Rectal smooth muscle tissue (tissue), 1 donor: ENCODE data around the gene GPC3.

Experiments
- H3K27ac ChIP-seq: one replicate; pipeline ENCODE4 v1.7.0; 2013; ENCODE audit warnings: low read depth, low read length, inconsistent platforms
- H3K27me3 ChIP-seq: one replicate; pipeline ENCODE4 v1.7.0; 2013; ENCODE audit warnings: low read length; ENCODE audit not compliant: control insufficient read depth, insufficient read depth
- H3K36me3 ChIP-seq: one replicate; pipeline ENCODE4 v1.7.0; 2013; ENCODE audit warnings: low read length; ENCODE audit not compliant: control insufficient read depth, insufficient read depth
- H3K4me1 ChIP-seq: one replicate; pipeline ENCODE4 v1.7.0; 2013; ENCODE audit warnings: low read length; ENCODE audit not compliant: control insufficient read depth, insufficient read depth
- H3K4me3 ChIP-seq: one replicate; pipeline ENCODE4 v1.7.0; 2013; ENCODE audit warnings: low read length
- H3K9ac ChIP-seq: one replicate; pipeline ENCODE4 v1.7.0; 2013; ENCODE audit warnings: low read length

GPC3 gene

DNA sequence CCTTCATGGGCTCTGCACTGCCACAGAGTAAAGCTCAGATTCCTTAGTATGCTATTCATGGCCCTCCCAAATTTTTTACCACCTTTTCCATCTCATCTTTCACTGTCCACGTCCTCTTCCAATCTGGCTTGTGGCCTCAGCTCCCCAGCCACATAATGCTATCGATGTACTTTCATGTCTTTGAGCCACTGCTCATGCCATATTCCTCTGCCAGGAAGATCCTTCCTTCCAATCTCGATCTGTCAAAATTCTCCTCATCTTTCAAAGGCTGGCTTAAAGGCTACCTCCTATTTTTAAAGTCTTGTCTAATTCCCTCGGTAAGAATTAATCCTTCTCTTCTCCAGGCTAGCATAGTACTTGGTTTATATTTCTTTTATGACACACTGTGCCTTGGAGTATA is 336.8 kb downstream of the GPC3 start:
- H3K9ac ChIP-seq = no peak overlapping the region
- H3K27ac ChIP-seq = no peak overlapping the region
- no peaks in the 10 kb centered on the region for H3K27me3 ChIP-seq

DNA sequence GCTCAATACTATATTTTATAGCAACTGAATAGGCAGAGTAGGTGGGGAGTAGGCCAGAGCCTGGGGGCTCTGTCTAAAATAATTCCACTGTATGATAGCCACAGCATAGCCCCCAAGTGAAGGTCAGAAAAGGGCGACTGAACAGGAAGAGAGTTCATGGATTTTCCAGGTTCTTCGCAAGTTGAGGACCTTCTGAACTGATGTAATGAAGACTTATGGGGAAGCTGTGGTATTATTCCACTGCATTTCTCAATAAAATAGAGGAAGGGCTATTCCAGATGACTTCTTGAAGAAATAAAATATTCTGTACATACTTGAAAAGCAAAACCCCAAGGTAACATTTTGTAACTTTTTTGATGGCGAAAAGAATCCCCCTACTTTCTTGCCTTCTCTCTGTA is 338.7 kb downstream of the GPC3 start:
- Histone ChIP-seq H3K9ac (no peak overlapping the region), H3K36me3 (no peaks in the 10 kb centered on the region), H3K4me1 (peaks cover 4% of the 10 kb centered on the region), H3K27ac (no peak overlapping the region), H3K27me3 (peaks cover 2% of the 10 kb centered on the region), H3K4me3 (no peak overlapping the region)

More for the DNA sequence above, 336.8 kb downstream of the GPC3 start:
- Histone ChIP-seq H3K4me3 (no peak overlapping the region), H3K4me1 (peaks cover 4% of the 10 kb centered on the region), H3K36me3 (no peaks in the 10 kb centered on the region)

DNA sequence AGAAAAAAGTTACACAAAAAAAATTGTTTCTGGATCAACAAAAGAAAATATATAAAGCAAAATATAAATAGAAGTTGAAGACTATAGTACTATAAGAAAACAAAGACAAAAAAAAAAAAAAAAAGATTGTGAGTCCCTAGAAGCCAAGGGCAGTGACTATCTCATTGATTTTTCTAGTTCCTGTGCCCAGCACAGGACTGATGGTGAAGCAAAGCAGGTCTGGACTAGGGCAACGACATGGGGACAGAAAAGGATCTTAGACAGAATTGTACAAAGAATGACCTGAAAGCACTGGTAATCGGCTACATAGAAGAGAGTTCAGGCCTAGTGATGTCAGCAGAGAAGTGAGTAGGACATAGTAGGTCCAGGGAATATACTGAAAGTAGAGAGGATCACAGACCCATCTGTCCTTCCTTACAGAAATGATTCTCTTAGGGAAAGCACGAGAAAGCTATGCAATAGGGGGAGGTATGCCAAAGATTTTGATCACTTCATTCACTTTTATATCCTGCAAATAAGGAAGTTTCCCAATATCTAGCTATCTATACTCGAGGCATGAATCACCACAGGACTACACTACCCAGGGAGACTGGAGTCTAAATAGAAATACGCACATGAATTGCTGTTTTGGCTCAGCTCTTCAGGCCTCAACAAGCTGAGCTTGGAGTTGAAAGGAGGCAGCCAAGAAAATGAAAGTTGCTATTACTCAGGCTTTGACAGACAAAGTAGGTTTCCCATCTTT is 339.2 kb downstream of the GPC3 start:
- H3K4me3 ChIP-seq = no peak overlapping the region
- H3K27ac ChIP-seq = no peak overlapping the region
- no peaks in the 10 kb centered on the region for H3K36me3 ChIP-seq
- H3K4me1 ChIP-seq = peaks cover 4% of the 10 kb centered on the region
- no peak overlapping the region for H3K9ac ChIP-seq
- peaks cover 2% of the 10 kb centered on the region for H3K27me3 ChIP-seq

DNA sequence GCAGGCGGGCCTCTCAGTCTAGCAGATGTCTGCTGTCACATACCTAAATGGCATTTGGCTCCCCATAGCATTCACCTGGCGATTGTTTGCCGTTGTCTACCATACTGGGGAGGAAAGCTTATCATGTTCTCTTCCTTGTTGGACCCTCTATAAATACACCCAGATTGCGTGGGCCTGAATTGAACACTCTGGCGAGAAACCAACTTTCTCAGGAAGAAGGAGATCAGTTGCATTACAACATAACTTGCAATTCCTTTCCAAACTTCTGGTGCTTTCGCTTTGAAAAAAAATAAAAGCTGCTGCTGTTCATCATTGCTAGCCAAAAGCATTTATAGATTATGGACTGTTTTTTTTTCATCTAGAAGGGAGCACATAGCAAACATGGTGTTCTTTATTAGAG is 340.1 kb downstream of the GPC3 start:
- Histone ChIP-seq H3K4me1 (peaks cover 4% of the 10 kb centered on the region), H3K4me3 (no peak overlapping the region), H3K27me3 (peaks cover 2% of the 10 kb centered on the region), H3K27ac (no peak overlapping the region), H3K9ac (no peak overlapping the region), H3K36me3 (no peaks in the 10 kb centered on the region)

DNA sequence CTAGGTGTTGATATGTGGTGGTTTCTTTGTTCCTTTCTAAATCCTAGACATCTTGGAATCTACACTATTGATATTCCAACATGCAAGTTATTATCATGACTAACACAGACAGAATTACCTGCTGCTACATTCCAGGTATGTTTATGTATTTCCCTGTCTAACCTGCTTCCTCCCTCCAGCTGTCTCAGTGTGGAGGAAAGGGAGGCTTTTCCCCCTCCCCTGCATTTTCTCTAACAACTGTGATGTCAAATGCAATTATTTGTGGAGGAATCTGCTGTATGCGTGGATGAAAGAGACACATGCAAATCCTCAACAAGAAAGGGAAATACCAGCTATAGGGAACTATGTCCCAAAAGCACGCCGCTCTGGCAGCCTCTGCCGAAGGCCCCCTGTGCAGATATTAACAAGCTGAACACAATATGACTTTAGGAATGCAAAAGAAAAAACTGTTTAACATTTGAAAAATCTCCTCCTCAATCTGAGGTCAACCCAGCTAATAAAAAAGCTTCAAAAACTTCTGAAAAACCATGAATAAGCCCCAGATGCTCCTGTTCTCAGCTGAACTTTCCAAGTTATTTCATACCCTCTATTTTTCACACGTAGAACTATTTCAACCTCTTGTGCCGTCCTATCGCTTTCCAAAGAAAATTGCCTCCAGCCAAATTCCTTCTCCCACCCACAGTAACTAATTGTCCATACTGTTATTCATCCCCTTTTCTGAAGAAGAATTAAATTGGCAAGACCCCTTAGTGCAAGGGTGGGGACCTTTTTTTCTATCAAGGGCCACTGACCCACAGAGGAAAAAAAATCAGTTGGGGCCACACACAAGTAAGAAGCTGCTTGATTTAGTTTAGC is 345.0 kb downstream of the GPC3 start:
- no peaks in the 10 kb centered on the region for H3K36me3 ChIP-seq
- H3K9ac ChIP-seq = no peak overlapping the region
- H3K27me3 ChIP-seq = peaks cover 2% of the 10 kb centered on the region
- no peaks in the 10 kb centered on the region for H3K4me1 ChIP-seq
- no peak overlapping the region for H3K4me3 ChIP-seq
- H3K27ac ChIP-seq = no peak overlapping the region

DNA sequence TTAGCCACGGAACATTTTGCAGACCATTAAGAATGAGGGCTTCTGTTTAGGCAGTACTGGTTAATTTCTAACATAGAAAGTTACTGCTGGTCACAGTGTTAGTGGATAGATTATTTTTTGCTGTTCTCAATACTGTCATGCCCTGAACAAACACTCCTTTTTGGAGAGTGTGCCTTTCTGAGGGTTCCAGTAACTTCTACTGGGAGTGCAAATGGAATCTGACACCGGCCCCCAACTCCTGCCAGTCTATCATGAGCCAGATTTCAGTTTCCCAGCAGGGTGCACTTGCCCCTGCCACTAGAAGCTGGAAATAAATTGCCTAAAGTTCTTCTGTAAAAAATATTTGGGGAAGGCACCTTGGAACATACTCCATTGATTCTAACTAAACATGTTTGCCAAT is 345.7 kb downstream of the GPC3 start:
- Histone ChIP-seq H3K4me1 (no peaks in the 10 kb centered on the region), H3K36me3 (no peaks in the 10 kb centered on the region), H3K27ac (no peak overlapping the region), H3K9ac (no peak overlapping the region), H3K27me3 (peaks cover 2% of the 10 kb centered on the region), H3K4me3 (no peak overlapping the region)

DNA sequence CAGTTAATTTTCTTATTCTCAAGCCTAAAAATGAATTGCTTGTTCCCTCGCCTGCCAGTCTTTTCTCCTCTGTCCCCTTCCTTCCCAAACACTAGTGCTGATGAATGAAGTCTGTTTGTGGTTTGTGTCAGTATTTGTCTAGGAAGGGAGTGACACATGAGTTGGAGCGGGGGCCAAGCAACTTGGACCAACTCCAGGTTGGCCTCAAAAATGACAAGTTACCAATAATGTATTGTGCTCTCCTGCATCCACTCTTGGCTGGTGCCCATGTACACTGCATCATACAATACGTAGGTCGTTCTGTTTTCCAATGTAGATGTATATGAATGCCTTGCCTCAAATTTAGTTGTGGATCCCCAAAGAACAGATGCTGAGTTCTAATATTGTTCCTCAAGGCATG is 347.1 kb downstream of the GPC3 start:
- H3K27ac ChIP-seq = no peak overlapping the region
- H3K9ac ChIP-seq = no peak overlapping the region
- peaks cover 2% of the 10 kb centered on the region for H3K27me3 ChIP-seq
- no peaks in the 10 kb centered on the region for H3K4me1 ChIP-seq
- no peaks in the 10 kb centered on the region for H3K36me3 ChIP-seq
- H3K4me3 ChIP-seq = no peak overlapping the region

DNA sequence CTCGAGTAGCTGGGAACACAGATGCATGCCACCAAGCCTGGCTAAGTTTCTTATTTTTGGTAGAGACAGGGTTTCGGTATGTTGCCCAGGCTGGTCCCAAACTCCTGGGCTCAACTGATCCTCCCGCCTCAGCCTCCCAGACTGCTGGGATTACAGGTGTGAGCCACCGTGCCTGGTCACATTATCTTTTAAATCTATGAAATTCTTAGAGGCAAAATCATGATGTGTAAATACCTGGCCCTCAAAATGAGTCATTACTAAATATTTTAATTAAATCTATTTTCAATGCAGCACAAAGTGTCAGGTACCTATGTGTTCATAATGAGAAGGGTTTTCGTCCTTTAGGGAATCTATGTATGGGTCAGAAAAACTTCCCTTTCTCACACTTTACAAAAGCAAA is 347.6 kb downstream of the GPC3 start:
- Histone ChIP-seq H3K9ac (no peak overlapping the region), H3K4me3 (no peak overlapping the region), H3K27me3 (no peaks in the 10 kb centered on the region), H3K27ac (no peak overlapping the region), H3K4me1 (no peaks in the 10 kb centered on the region), H3K36me3 (no peaks in the 10 kb centered on the region)

DNA sequence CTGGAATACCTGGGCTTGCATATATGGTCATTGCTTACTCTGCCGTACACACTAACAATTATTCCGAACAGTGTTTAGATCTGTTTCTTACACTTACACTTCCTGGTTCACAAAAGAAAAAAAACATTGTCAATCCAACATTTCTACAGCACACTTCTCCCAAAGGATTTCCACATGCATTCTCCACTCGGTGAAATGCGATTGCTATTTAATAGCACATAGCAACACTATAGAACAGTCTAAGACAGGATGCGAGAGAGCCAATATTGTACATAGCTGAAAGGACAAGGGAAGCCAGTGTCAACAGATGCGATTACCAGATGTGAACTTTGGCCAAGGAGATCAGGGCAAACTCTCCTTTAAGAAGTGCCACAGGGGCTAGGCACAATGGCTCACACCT is 349.4 kb downstream of the GPC3 start:
- no peak overlapping the region for H3K9ac ChIP-seq
- H3K36me3 ChIP-seq = no peaks in the 10 kb centered on the region
- H3K4me3 ChIP-seq = no peak overlapping the region
- H3K27me3 ChIP-seq = no peaks in the 10 kb centered on the region
- no peak overlapping the region for H3K27ac ChIP-seq
- H3K4me1 ChIP-seq = no peaks in the 10 kb centered on the region

DNA sequence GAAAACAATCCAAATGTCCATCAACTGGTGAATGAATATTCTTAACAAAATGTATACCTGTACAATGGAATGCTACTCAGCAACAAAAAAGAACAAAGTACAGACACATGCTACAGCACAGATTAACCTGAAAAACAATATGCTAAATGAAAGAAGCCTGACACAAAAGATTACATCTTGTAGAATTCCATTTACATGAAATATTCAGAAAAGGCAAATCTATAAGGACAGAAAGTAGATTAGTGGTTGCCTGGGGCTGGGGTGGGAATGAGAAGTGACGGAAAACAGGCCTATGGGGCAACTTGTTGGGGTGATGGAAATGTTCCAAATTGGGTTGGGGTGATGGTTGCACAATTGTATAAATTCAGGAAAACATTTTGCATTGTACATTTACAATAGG is 351.0 kb downstream of the GPC3 start:
- no peak overlapping the region for H3K9ac ChIP-seq
- no peaks in the 10 kb centered on the region for H3K27me3 ChIP-seq
- no peak overlapping the region for H3K27ac ChIP-seq
- H3K36me3 ChIP-seq = no peaks in the 10 kb centered on the region
- no peak overlapping the region for H3K4me3 ChIP-seq
- no peaks in the 10 kb centered on the region for H3K4me1 ChIP-seq

DNA sequence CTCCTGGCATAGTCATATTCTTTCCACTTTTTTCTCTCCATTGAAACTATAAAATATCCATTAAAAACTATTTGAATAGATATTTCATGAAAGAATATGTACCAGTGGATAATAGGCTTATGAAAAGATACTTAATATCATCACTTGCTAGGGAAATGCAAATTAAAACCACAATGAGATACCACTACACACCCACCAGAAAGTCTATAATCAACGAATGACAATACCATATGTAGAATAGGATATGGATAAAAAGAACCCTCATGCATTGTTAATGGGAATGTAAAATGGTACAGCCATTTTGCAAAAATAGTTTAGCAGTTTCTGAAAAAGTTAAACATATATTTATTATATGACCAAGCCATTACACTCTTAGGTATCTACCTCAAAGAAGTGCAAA is 351.4 kb downstream of the GPC3 start:
- H3K27ac ChIP-seq = no peak overlapping the region
- H3K9ac ChIP-seq = no peak overlapping the region
- H3K4me1 ChIP-seq = no peaks in the 10 kb centered on the region
- no peak overlapping the region for H3K4me3 ChIP-seq
- H3K27me3 ChIP-seq = no peaks in the 10 kb centered on the region
- H3K36me3 ChIP-seq = no peaks in the 10 kb centered on the region

DNA sequence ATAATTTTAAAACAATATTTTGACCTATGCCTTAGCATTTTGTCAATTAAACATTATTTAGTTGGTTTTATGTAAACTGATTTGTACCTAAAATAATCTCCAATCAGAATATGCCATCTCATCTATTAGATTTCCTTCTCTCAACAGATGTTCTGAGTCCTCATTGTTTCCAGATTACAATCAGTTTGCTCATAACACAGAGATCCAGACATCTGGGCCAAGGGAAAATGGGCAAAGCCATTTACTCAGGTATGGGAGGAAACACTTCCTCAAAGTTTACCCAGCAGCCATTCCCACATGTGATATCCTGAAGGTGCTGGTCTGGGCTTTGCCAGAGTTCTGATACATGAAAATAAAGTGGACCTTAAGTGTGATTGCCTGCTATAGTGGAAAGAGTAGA is 352.2 kb downstream of the GPC3 start:
- Histone ChIP-seq H3K27ac (no peak overlapping the region), H3K9ac (no peak overlapping the region), H3K27me3 (no peaks in the 10 kb centered on the region)

DNA sequence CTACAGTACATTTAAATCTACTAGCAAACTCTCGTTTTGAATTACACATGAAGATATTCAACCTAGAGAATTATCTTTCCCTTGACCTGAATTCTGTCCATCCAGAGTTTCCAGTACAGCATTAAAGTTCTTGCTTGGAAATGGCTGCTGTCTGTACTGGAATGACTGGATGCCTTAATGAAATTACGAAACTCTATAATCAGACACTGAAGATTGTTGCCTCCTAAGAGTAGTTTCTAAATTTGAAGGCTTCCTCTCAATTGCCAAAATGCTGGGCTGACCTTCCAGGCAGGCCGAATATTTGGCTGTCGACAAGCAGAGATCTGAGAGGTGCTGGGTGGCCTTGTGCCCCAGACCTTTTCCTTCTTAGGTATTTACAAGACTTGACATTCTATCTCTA is 355.0 kb downstream of the GPC3 start:
- no peaks in the 10 kb centered on the region for H3K4me1 ChIP-seq
- no peak overlapping the region for H3K9ac ChIP-seq
- no peaks in the 10 kb centered on the region for H3K27me3 ChIP-seq
- no peaks in the 10 kb centered on the region for H3K36me3 ChIP-seq
- no peak overlapping the region for H3K4me3 ChIP-seq
- no peak overlapping the region for H3K27ac ChIP-seq

More for the DNA sequence above, 352.2 kb downstream of the GPC3 start:
- Histone ChIP-seq H3K4me3 (no peak overlapping the region), H3K36me3 (no peaks in the 10 kb centered on the region), H3K4me1 (no peaks in the 10 kb centered on the region)
